Aorta (tissue), 5 donors: ENCODE data around the gene CCDC32. TPM values are rescaled to one million over a fixed set of nuclear protein-coding genes. Genes with fewer than 3 reads are reported as not detected.
"Not testable (repeated sequence)": the region's sequence is repeated elsewhere in the genome, so short reads cannot be mapped to it uniquely, and the experiment has no call there.

Source experiments
- ATAC-seq: fragments of 200-7000 bp; cut with Tn5 transposase; one replicate; pipeline ENCODE4 v1.9.1; 2022; ENCODE audit warnings: moderate library complexity; ENCODE audit not compliant: low FRiP score
- DNase-seq, 2 donors: peaks; one replicate each; pipeline ENCODE4 v3.0.0-alpha.2; 2020
- H3K27ac ChIP-seq, 2 donors: one replicate each; pipeline ENCODE4 v1.5.1; 2013; ENCODE audit warnings: low read length in 2 of 2, mild to moderate bottlenecking in 2 of 2, moderate library complexity in 2 of 2, control low read depth in 1 of 2, inconsistent platforms in 1 of 2, low read depth in 1 of 2
- H3K27me3 ChIP-seq, 2 donors: one replicate each; pipeline ENCODE4 v1.6.1; 2013; ENCODE audit warnings: control low read depth in 1 of 2, low read length in 1 of 2, mild to moderate bottlenecking in 1 of 2, moderate library complexity in 1 of 2; ENCODE audit not compliant: insufficient read depth in 2 of 2, control insufficient read depth in 1 of 2
- H3K36me3 ChIP-seq, 2 donors: one replicate each; pipeline ENCODE4 v1.6.1; 2013; ENCODE audit warnings: control low read depth in 1 of 2, low read length in 1 of 2, mild to moderate bottlenecking in 1 of 2; ENCODE audit not compliant: insufficient read depth in 2 of 2, control insufficient read depth in 1 of 2
- H3K4me1 ChIP-seq, 2 donors: one replicate each; pipeline ENCODE4 v1.6.1; 2013; ENCODE audit warnings: low read length in 2 of 2, control low read depth in 1 of 2, mild to moderate bottlenecking in 1 of 2, moderate library complexity in 1 of 2; ENCODE audit not compliant: insufficient read depth in 2 of 2, control insufficient read depth in 1 of 2
- H3K4me3 ChIP-seq, 2 donors: one replicate each; pipeline ENCODE4 v1.5.1; 2013; ENCODE audit warnings: low read length in 2 of 2, control low read depth in 1 of 2, mild to moderate bottlenecking in 1 of 2
- H3K9me3 ChIP-seq: one replicate; pipeline ENCODE4 v1.6.1; 2013; ENCODE audit warnings: mild to moderate bottlenecking, low read length; ENCODE audit not compliant: control insufficient read depth
- WGBS, 2 donors: extraction: QIAGEN DNeasy Blood & Tissue Kit; methylation state at CpG; one replicate each; pipeline ENCODE4 v1.1.7; 2013; 5-methylcytosine and 5-hydroxymethylcytosine counted together
- intact Hi-C, 2 donors: fragments of 100-400 bp; cut with DNase I; formaldehyde crosslinking; loops; one replicate each; pipeline versions ENCODE4 v1.14.2 to v1.15.0; 2022
- polyA plus RNA-seq, 2 donors: library from polyadenylated mRNA; stranded (reverse); fragments of 200-250 nt; gene quantifications; one replicate each; pipeline ENCODE4 v1.2.3, GENCODE V29; 2013
- total RNA-seq, 2 donors: library from RNA; stranded (reverse); fragmentation: NEBNext Ultra II Directional; extraction: Animal tissue kit (Norgen Biotek cat#: 25700); gene quantifications; one replicate each; pipeline ENCODE4 v1.2.1, GENCODE V29; 2021
- donor health status: healthy with polysubstance abuse.
- donor health status: Bipolar disorder and iron deficiency.
- donor health status: DM: no; HTN: no; CAD: no.
- donor health status: DM: no; HTN: no; CAD: no.
- donor health status: DM: yes; HTN: yes; CAD: no.

The CCDC32 gene
- total and polyA plus RNA-seq, 4 donors: 18.8 to 34.0 (median 29.7) TPM

DNA sequence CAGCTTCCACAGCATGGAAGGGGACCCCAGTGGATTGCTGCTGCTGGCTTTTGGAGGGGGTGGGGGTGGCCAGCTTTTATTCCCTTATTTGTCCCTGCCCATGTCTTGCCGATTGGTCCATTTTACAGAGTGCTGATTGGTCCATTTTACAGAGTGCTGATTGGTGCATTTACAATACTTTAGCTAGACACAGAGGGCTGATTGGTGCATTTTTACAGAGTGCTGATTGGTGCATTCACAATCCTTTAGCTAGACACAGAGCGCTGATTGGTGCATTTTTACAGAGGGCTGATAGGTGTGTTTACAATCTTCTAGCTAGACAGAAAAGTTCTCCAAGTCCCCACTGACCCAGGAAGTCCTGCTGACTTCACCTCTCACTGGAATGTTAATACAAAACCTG is 17.0 kb upstream of the CCDC32 start:
- H3K27me3 ChIP-seq, H3K36me3 ChIP-seq, H3K4me3 ChIP-seq, intact Hi-C loops, ATAC-seq, DNase-seq, H3K27ac ChIP-seq, H3K4me1 ChIP-seq, H3K9me3 ChIP-seq: not testable (repeated sequence)
- WGBS, 2 donors: 63 to 95% methylated on average over 2 of the region's 2 CpGs

DNA sequence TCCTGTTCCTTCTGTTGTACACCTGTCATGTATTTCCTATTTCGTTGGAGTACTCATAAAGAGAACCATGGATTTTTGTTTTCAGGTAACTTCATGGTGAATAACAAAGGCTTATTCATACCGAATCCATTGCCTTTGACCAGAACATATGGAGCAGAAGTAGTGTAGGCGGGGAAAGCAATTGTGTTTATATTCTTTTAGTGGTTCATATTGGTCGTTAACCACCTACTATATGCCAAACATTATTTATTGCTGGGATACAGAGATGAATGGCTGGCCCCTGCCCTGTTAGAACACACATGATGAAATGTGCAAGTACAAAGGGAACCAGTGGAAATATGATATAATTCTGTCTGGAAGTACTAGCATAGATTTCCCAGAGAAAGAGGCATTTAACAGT is 14.1 kb upstream of the CCDC32 start:
- ATAC-seq (no peak), DNase-seq (no peak)
- intact Hi-C loops: no loop called here
- Histone ChIP-seq H3K4me1 (no peaks in the 10 kb centered on the region), H3K36me3 (peaks cover 0 to 3% of the 10 kb centered on the region in 2 donors), H3K9me3 (no peaks in the 10 kb centered on the region), H3K27ac (no peak overlapping the region), H3K27me3 (no peaks in the 10 kb centered on the region), H3K4me3 (no peak overlapping the region)
- 78 to 91% methylated on average over 4 of the region's 4 CpGs for WGBS, 2 donors

GRCh38 chr15:40576914-40577313 is 12.1 kb upstream of the CCDC32 start:
- intact Hi-C loops, H3K4me3 ChIP-seq, ATAC-seq, H3K27ac ChIP-seq, DNase-seq, H3K9me3 ChIP-seq, H3K27me3 ChIP-seq, H3K4me1 ChIP-seq, H3K36me3 ChIP-seq: not testable (repeated sequence)
- 96 to 97% methylated on average over 5 of the region's 5 CpGs for WGBS, 2 donors

DNA sequence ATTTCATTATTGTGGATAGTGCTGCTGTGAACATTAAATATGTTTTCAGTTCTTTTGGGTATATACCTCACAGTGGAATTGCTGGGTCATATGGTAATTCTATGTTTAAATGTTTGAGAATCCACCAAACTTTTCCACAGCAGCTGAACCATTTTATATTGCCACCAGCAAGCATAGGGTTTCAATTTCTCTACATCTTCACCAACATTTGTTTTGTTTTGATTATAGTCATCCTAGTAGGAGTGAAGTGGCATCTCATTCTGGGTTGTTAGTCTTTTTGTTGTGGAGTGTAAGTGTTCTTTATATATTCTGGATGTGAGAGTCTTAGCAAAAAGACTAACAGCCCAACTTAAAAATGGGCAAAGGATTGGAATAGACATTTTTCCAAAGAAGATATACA is 10.3 kb upstream of the CCDC32 start:
- no peak overlapping the region for H3K4me3 ChIP-seq
- DNase-seq: no peak
- no peaks in the 10 kb centered on the region for H3K27me3 ChIP-seq
- intact Hi-C loops: no loop called here
- H3K9me3 ChIP-seq: no peaks in the 10 kb centered on the region
- H3K36me3 ChIP-seq: peaks cover 0 to 5% of the 10 kb centered on the region in 2 donors
- ATAC-seq: no peak
- no peak overlapping the region for H3K27ac ChIP-seq
- H3K4me1 ChIP-seq: no peaks in the 10 kb centered on the region

- H3K36me3 ChIP-seq: peaks cover 0 to 5% of the 10 kb centered on the region in 2 donors
- H3K27ac ChIP-seq: peak within 1 kb of the TSS in 1 of 2 donors; percentile 56
- intact Hi-C loops: loop anchor here in 1 of 2 donors (10.0 kb wide), 2 partner anchors 125 to 185 kb away; partner anchors contain the start of genes BAHD1 and RMDN3
- ATAC-seq (peak; percentile 93), DNase-seq (peak; percentile 96 to 98)
- no peaks in the 10 kb centered on the region for H3K4me1 ChIP-seq
- 0 to 1% methylated on average over 61 to 62 of the region's 62 CpGs for WGBS, 2 donors
- no peaks in the 10 kb centered on the region for H3K9me3 ChIP-seq
- H3K4me3 ChIP-seq: peak within 1 kb of the TSS; percentile 51 to 89
- no peaks in the 10 kb centered on the region for H3K27me3 ChIP-seq
Observed at GRCh38 chr15:40569129-40569953, 4.5 kb upstream of the CCDC32 start, which contains the start of gene RPUSD2. TSS of gene RPUSD2 (plus strand) at chr15:40569299. CDS start at chr15:40569338, 39 bp downstream.

GRCh38 chr15:40567111-40567510 is 2.3 kb upstream of the CCDC32 start:
- peaks cover 0 to 2% of the 10 kb centered on the region in 2 donors for H3K36me3 ChIP-seq
- H3K27me3 ChIP-seq: no peaks in the 10 kb centered on the region
- intact Hi-C loops: loop anchor here in 1 of 2 donors (10.0 kb wide), 2 partner anchors 122 to 188 kb away; partner anchors contain the start of genes BAHD1 and RMDN3
- DNase-seq (no peak), ATAC-seq (no peak)
- no peaks in the 10 kb centered on the region for H3K9me3 ChIP-seq
- 30 to 32% methylated on average over 7 of the region's 7 CpGs for WGBS, 2 donors
- H3K4me3 ChIP-seq: no peak overlapping the region
- H3K4me1 ChIP-seq: peaks cover 0 to 5% of the 10 kb centered on the region in 2 donors
- no peak overlapping the region for H3K27ac ChIP-seq

DNA sequence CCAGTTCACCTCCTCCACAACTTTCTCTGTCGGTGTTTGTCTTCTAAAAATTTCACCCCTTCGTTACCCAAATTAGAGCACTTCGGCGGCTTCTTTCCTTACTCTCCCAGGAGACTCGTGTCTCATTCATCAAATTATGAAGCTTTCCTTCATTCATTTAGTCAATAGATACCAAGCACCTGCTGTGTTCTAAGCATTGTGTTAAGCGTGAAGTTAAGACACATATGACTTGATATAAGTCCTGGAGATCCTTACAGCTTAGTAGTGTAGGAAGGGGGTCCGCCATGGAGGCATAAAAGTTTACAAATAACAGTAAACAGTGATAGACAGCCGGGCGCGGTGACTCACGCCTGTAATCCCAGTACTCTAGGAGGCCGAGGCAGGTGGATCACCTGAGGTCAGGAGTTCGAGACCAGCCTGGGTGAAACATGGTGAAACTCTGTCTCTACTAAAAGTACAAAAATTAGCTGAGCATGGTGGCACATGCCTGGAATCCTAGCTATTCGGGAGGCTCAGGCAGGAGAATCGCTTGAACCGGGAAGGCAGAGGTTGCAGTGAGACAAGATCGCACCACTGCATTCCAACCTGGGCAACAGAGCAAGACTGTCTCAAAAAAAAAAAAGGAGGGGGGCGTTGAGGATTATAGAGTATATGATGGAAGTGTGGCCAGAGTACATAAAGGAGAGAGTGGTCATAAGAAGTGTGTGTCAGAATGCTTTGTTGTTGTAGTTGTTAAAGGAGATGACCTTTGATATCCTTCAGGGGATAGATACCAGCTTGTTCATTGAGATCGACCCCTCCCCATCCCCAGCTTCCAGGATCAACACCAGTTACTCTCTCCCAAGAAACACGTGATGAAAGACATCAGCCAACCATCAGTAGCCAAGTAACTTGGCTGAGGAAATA is 744 bp upstream of the CCDC32 start:
- H3K27me3 ChIP-seq: no peaks in the 10 kb centered on the region
- H3K4me3 ChIP-seq: peak overlapping the region; percentile 19 to 25
- no peaks in the 10 kb centered on the region for H3K36me3 ChIP-seq
- H3K27ac ChIP-seq: no peak overlapping the region
- H3K4me1 ChIP-seq: peaks cover 0 to 5% of the 10 kb centered on the region in 2 donors
- H3K9me3 ChIP-seq: no peaks in the 10 kb centered on the region
- DNase-seq (no peak), ATAC-seq (no peak)
- intact Hi-C loops: loop anchor here in 1 of 2 donors (10.0 kb wide), 2 partner anchors 121 to 189 kb away; partner anchors contain the start of genes BAHD1 and RMDN3
- 42 to 46% methylated on average over 17 to 20 of the region's 20 CpGs for WGBS, 2 donors

DNA sequence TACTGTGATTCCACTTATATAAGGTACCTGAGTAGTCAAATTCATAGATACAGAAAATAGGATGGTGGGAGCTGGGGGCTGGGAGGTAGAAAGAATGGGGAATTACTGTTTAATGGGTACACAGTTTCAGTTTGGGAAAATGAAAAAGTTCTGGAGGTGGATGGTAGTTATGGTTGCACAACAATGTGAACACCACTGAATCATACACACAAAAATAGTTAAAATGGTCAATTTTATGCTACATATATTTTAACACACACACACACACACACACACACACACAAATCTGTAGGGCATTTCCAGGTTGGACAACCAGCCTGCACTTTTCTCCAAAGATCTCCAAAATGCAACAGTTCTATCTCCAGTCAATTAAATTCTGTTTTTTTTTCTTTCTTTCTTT is 1.4 kb downstream of the CCDC32 start:
- H3K36me3 ChIP-seq: no peaks in the 10 kb centered on the region
- intact Hi-C loops: loop anchor here in 1 of 2 donors (10.0 kb wide), 2 partner anchors 119 to 191 kb away; partner anchors contain the start of genes BAHD1 and RMDN3
- peaks cover 0 to 5% of the 10 kb centered on the region in 2 donors for H3K4me1 ChIP-seq
- no peak overlapping the region for H3K27ac ChIP-seq
- no peaks in the 10 kb centered on the region for H3K9me3 ChIP-seq
- DNase-seq (no peak), ATAC-seq (no peak)
- H3K27me3 ChIP-seq: no peaks in the 10 kb centered on the region
- H3K4me3 ChIP-seq: no peak overlapping the region
